ENCODE results near the gene NUS1.

NUS1 gene

GRCh38 chr6:117637770-117638169 is 37.5 kb upstream of the NUS1 start:
- Histone ChIP-seq H3K4me1 (ENCODE audit: control insufficient read depth, insufficient read depth, low read length) (no peaks in the 10 kb centered on the region), H3K27ac (ENCODE audit: extremely low read depth, low read depth, low read length) (no peak overlapping the region), H3K36me3 (ENCODE audit: control insufficient read depth in 2 of 2, insufficient read depth in 1 of 2, low read length in 2 of 2) (no peaks in the 10 kb centered on the region), H3K9me3 (ENCODE audit: control insufficient read depth, insufficient read depth, low read depth, low read length) (no peaks in the 10 kb centered on the region), H3K4me3 (ENCODE audit: low read depth, low read length) (no peak overlapping the region)
- TF ChIP-seq TCF7L2 (IDR thresholded peaks at IDR 0.05; ENCODE audit: borderline replicate concordance, low read depth, low read length) (no peak), ZNF138 (tag by site-specific recombination; IDR thresholded peaks at IDR 0.05; ENCODE audit: borderline replicate concordance) (no peak), ZNF311 (tag by site-specific recombination; IDR thresholded peaks at IDR 0.05; ENCODE audit: borderline replicate concordance) (no peak), ZNF175 (tag by site-specific recombination; IDR thresholded peaks at IDR 0.05) (no peak), MZF1 (tag by site-specific recombination; IDR thresholded peaks at IDR 0.05; ENCODE audit: borderline replicate concordance) (no peak), ZNF747 (tag by site-specific recombination; IDR thresholded peaks at IDR 0.05) (no peak), ZFP41 (tag by site-specific recombination; IDR thresholded peaks at IDR 0.05; ENCODE audit: borderline replicate concordance) (no peak), ZNF623 (tag by site-specific recombination; IDR thresholded peaks at IDR 0.05) (no peak), ZBTB44 (tag by site-specific recombination; IDR thresholded peaks at IDR 0.05) (no peak)
- ChIA-PET POLR2A (no interaction called here), CTCF (interaction anchor here (0.5 to 0.6 kb wide), 2 partner anchors 102 to 200 kb away, joined by 3 to 7 read pairs; no protein-coding TSS in a partner anchor)

- H3K4me3 ChIP-seq (ENCODE audit: low read depth, low read length) = no peak overlapping the region
- no peak overlapping the region for H3K27ac ChIP-seq (ENCODE audit: extremely low read depth, low read depth, low read length)
- POLR2A ChIA-PET = no interaction called here
- CTCF ChIA-PET = no interaction called here
- TF ChIP-seq OVOL3 (tag by site-specific recombination; IDR thresholded peaks at IDR 0.05) (no peak), PRDM2 (tag by site-specific recombination; IDR thresholded peaks at IDR 0.05; ENCODE audit: borderline replicate concordance) (no peak), ZBTB49 (tag by site-specific recombination; IDR thresholded peaks at IDR 0.05; ENCODE audit: low read depth) (no peak), INSM2 (tag by site-specific recombination; IDR thresholded peaks at IDR 0.05) (no peak), ZNF571 (tag by site-specific recombination; IDR thresholded peaks at IDR 0.05) (no peak), WT1 (tag by site-specific recombination; IDR thresholded peaks at IDR 0.05) (no peak), TCF7L2 (IDR thresholded peaks at IDR 0.05; ENCODE audit: borderline replicate concordance, low read depth, low read length) (no peak), YY1 (tag by site-specific recombination; IDR thresholded peaks at IDR 0.05) (no peak), SALL2 (tag by site-specific recombination; IDR thresholded peaks at IDR 0.05; ENCODE audit: borderline replicate concordance) (no peak), ZNF792 (tag by site-specific recombination; IDR thresholded peaks at IDR 0.05) (no peak), ZNF184 (tag by site-specific recombination; IDR thresholded peaks at IDR 0.05) (no peak), MEIS1 (CRISPR knock-in tag; IDR thresholded peaks at IDR 0.05; ENCODE audit: borderline replicate concordance) (no peak), ZNF223 (tag by site-specific recombination; IDR thresholded peaks at IDR 0.05) (no peak), BCL11A (tag by site-specific recombination; IDR thresholded peaks at IDR 0.05; ENCODE audit: low read depth) (no peak), ZNF169 (tag by site-specific recombination; IDR thresholded peaks at IDR 0.05) (no peak), ZFP69B (tag by site-specific recombination; IDR thresholded peaks at IDR 0.05) (no peak), ZBTB21 (tag by site-specific recombination; IDR thresholded peaks at IDR 0.05) (no peak)
- no peaks in the 10 kb centered on the region for H3K4me1 ChIP-seq (ENCODE audit: control insufficient read depth, insufficient read depth, low read length)
- no peaks in the 10 kb centered on the region for H3K9me3 ChIP-seq (ENCODE audit: control insufficient read depth, insufficient read depth, low read depth, low read length)
- no peaks in the 10 kb centered on the region for H3K36me3 ChIP-seq (ENCODE audit: control insufficient read depth in 2 of 2, insufficient read depth in 1 of 2, low read length in 2 of 2)
These were observed 32.3 kb upstream of the NUS1 start for GRCh38 chr6:117642976-117643375.
